Thoracic aorta (tissue), 2 donors: ENCODE data around the gene DNAH7. TPM values are rescaled to one million over a fixed set of nuclear protein-coding genes. Genes with fewer than 3 reads are reported as not detected.
"Not testable (repeated sequence)": the region's sequence is repeated elsewhere in the genome, so short reads cannot be mapped to it uniquely, and the experiment has no call there.

Experiments
- ATAC-seq: fragments of 150-250 bp; one replicate; pipeline ENCODE4 v1.8.0; 2017; ENCODE audit warnings: low read depth; ENCODE audit not compliant: insufficient number of reproducible peaks, low FRiP score
- DNase-seq: peaks from one replicate; pipeline ENCODE4 v3.0.0-alpha.2; 2020; ENCODE audit warnings: low spot score
- H3K27ac ChIP-seq, 2 donors: fragments of 200-600 bp; sonication (generic); 1 replicate in 1 of 2; 2 replicates in 1 of 2; pipeline ENCODE4 v1.5.1; 2016; ENCODE audit warnings: mild to moderate bottlenecking in 2 of 2, moderate library complexity in 2 of 2
- H3K27me3 ChIP-seq: fragments of 200-600 bp; sonication (generic); replicated peaks from 2 replicates; pipeline ENCODE4 v1.6.0; 2016; ENCODE audit warnings: mild to moderate bottlenecking; ENCODE audit not compliant: insufficient read depth
- H3K36me3 ChIP-seq: fragments of 200-600 bp; sonication (generic); one replicate; pipeline ENCODE4 v1.5.1; 2016
- H3K4me1 ChIP-seq, 2 donors: fragments of 200-600 bp; sonication (generic); 1 replicate in 1 of 2; 2 replicates in 1 of 2; pipeline versions ENCODE4 v1.5.1 to v1.6.0; 2016; ENCODE audit warnings: low read depth in 2 of 2, mild to moderate bottlenecking in 1 of 2; ENCODE audit not compliant: control insufficient read depth in 1 of 2
- H3K4me3 ChIP-seq: fragments of 200-600 bp; sonication (generic); 2 replicates; pipeline ENCODE4 v1.5.1; 2016; ENCODE audit warnings: mild to moderate bottlenecking
- H3K9me3 ChIP-seq: fragments of 200-600 bp; sonication (generic); 2 replicates; pipeline ENCODE4 v1.5.1; 2016
- CTCF ChIP-seq: fragments of 200-600 bp; sonication (generic); IDR thresholded peaks from one replicate; pipeline ENCODE4 v1.5.1; 2019; ENCODE audit warnings: antibody characterized with exemption
- total RNA-seq, 2 donors: library from RNA; depleted of rRNA; stranded (reverse); fragments of >200 nt; gene quantifications; one replicate each; pipeline versions ENCODE4 v1.1.0 to v1.2.3, GENCODE V29; 2016

The DNAH7 gene
- total RNA-seq, 2 donors from 2014 or later: 0.68 to 2.0 TPM

GRCh38 chr2:195700480-195700879, 368.2 kb downstream of the DNAH7 start:
- Histone ChIP-seq H3K27ac (no peak overlapping the region), H3K4me3 (no peak overlapping the region), H3K9me3 (peaks cover 6% of the 10 kb centered on the region), H3K4me1 (no peaks in the 10 kb centered on the region), H3K36me3 (no peaks in the 10 kb centered on the region), H3K27me3 (no peaks in the 10 kb centered on the region)
- DNase-seq (no peak), ATAC-seq (no peak)
- TF ChIP-seq CTCF: no peak

- DNase-seq (no peak), ATAC-seq (no peak)
- Histone ChIP-seq H3K4me1 (no peaks in the 10 kb centered on the region), H3K36me3 (no peaks in the 10 kb centered on the region), H3K27me3 (no peaks in the 10 kb centered on the region), H3K9me3 (peaks cover 6% of the 10 kb centered on the region), H3K4me3 (no peak overlapping the region), H3K27ac (no peak overlapping the region)
- TF ChIP-seq CTCF: no peak
These were observed 370.9 kb downstream of the DNAH7 start for GRCh38 chr2:195697681-195698220.

GRCh38 chr2:195696012-195696411, 372.6 kb downstream of the DNAH7 start:
- H3K4me1 ChIP-seq: no peaks in the 10 kb centered on the region
- H3K36me3 ChIP-seq: no peaks in the 10 kb centered on the region
- no peaks in the 10 kb centered on the region for H3K27me3 ChIP-seq
- no peak overlapping the region for H3K4me3 ChIP-seq
- no peak for DNase-seq
- no peak overlapping the region for H3K27ac ChIP-seq
- TF ChIP-seq CTCF: no peak
- no peak for ATAC-seq
- peaks cover 6% of the 10 kb centered on the region for H3K9me3 ChIP-seq

- DNase-seq (no peak), ATAC-seq (no peak)
- Histone ChIP-seq H3K27me3 (no peaks in the 10 kb centered on the region), H3K4me3 (no peak overlapping the region), H3K36me3 (no peaks in the 10 kb centered on the region), H3K9me3 (no peaks in the 10 kb centered on the region), H3K4me1 (no peaks in the 10 kb centered on the region), H3K27ac (no peak overlapping the region)
- no peak for TF ChIP-seq CTCF
These were observed 373.5 kb downstream of the DNAH7 start for GRCh38 chr2:195695002-195695631.

GRCh38 chr2:195694553-195694952, 374.1 kb downstream of the DNAH7 start:
- H3K27me3 ChIP-seq: no peaks in the 10 kb centered on the region
- H3K36me3 ChIP-seq: no peaks in the 10 kb centered on the region
- ATAC-seq (no peak), DNase-seq (no peak)
- H3K27ac ChIP-seq: no peak overlapping the region
- H3K4me3 ChIP-seq: no peak overlapping the region
- H3K9me3 ChIP-seq: no peaks in the 10 kb centered on the region
- no peak for TF ChIP-seq CTCF
- no peaks in the 10 kb centered on the region for H3K4me1 ChIP-seq

GRCh38 chr2:195692531-195692930, 376.1 kb downstream of the DNAH7 start:
- H3K4me3 ChIP-seq, H3K36me3 ChIP-seq, H3K9me3 ChIP-seq, H3K4me1 ChIP-seq, H3K27ac ChIP-seq, ATAC-seq, DNase-seq, H3K27me3 ChIP-seq: not testable (repeated sequence)
